ENCODE results near the gene COPG2.
A peak's percentile ranks its signal among the peaks of the same experiment; 100 is the strongest.
"Not testable (repeated sequence)": the region's sequence is repeated elsewhere in the genome, so short reads cannot be mapped to it uniquely, and the experiment has no call there.

The COPG2 gene

GRCh38 chr7:130560972-130561371, 107.6 kb downstream of the COPG2 start:
- DNase-seq (ENCODE audit: low read depth) = peak; percentile 3

GRCh38 chr7:130559184-130559583, 109.4 kb downstream of the COPG2 start:
- DNase-seq (ENCODE audit: low read depth) = no peak

- no peak for DNase-seq (ENCODE audit: low read depth)
These were observed 114.1 kb downstream of the COPG2 start for GRCh38 chr7:130554481-130554880.

GRCh38 chr7:130553398-130554029, 115.0 kb downstream of the COPG2 start:
- no peak for DNase-seq (ENCODE audit: low read depth)

- DNase-seq (ENCODE audit: low read depth) = no peak
These were observed 124.2 kb downstream of the COPG2 start for GRCh38 chr7:130544356-130544755.

GRCh38 chr7:130543487-130544010, 125.0 kb downstream of the COPG2 start:
- no peak for DNase-seq (ENCODE audit: low read depth)

GRCh38 chr7:130542297-130542696, 126.3 kb downstream of the COPG2 start:
- DNase-seq (ENCODE audit: low read depth) = not testable (repeated sequence)

- not testable (repeated sequence) for DNase-seq (ENCODE audit: low read depth)
These were observed 127.3 kb downstream of the COPG2 start for GRCh38 chr7:130541287-130541686.

- DNase-seq (ENCODE audit: low read depth) = not testable (repeated sequence)
These were observed 130.7 kb downstream of the COPG2 start for GRCh38 chr7:130537894-130538293.

GRCh38 chr7:130529417-130529816, 139.1 kb downstream of the COPG2 start:
- DNase-seq (ENCODE audit: low read depth) = no peak

GRCh38 chr7:130527752-130528355, 140.7 kb downstream of the COPG2 start:
- DNase-seq (ENCODE audit: low read depth) = not testable (repeated sequence)

GRCh38 chr7:130524628-130525027, 143.9 kb downstream of the COPG2 start:
- DNase-seq (ENCODE audit: low read depth) = no peak

GRCh38 chr7:130523519-130524125, 144.9 kb downstream of the COPG2 start:
- DNase-seq (ENCODE audit: low read depth) = not testable (repeated sequence)

- DNase-seq (ENCODE audit: low read depth) = no peak
These were observed 147.1 kb downstream of the COPG2 start for GRCh38 chr7:130521258-130521951.

- DNase-seq (ENCODE audit: low read depth) = no peak
These were observed 153.1 kb downstream of the COPG2 start for GRCh38 chr7:130515315-130516040.

- DNase-seq (ENCODE audit: low read depth) = no peak
These were observed 155.1 kb downstream of the COPG2 start for GRCh38 chr7:130513447-130513846.

- DNase-seq (ENCODE audit: low read depth) = not testable (repeated sequence)
These were observed 156.5 kb downstream of the COPG2 start for GRCh38 chr7:130512038-130512437.

- DNase-seq (ENCODE audit: low read depth) = no peak
These were observed 162.2 kb downstream of the COPG2 start for GRCh38 chr7:130506358-130506757.

GRCh38 chr7:130505753-130506152, 162.8 kb downstream of the COPG2 start:
- no peak for DNase-seq (ENCODE audit: low read depth)

GRCh38 chr7:130500910-130501309, 167.6 kb downstream of the COPG2 start:
- no peak for DNase-seq (ENCODE audit: low read depth)

- DNase-seq (ENCODE audit: low read depth) = no peak
These were observed 168.1 kb downstream of the COPG2 start for GRCh38 chr7:130500463-130500862.

GRCh38 chr7:130494431-130494858, 174.1 kb downstream of the COPG2 start:
- DNase-seq (ENCODE audit: low read depth) = no peak
